DMS153 (cell line): Measurements from ENCODE around the gene KDM4B.

Source experiments
- DNase-seq: peaks from one replicate; lab custom pipeline; 2025; lab: John Stamatoyannopoulos, UW

Gene KDM4B

DNA sequence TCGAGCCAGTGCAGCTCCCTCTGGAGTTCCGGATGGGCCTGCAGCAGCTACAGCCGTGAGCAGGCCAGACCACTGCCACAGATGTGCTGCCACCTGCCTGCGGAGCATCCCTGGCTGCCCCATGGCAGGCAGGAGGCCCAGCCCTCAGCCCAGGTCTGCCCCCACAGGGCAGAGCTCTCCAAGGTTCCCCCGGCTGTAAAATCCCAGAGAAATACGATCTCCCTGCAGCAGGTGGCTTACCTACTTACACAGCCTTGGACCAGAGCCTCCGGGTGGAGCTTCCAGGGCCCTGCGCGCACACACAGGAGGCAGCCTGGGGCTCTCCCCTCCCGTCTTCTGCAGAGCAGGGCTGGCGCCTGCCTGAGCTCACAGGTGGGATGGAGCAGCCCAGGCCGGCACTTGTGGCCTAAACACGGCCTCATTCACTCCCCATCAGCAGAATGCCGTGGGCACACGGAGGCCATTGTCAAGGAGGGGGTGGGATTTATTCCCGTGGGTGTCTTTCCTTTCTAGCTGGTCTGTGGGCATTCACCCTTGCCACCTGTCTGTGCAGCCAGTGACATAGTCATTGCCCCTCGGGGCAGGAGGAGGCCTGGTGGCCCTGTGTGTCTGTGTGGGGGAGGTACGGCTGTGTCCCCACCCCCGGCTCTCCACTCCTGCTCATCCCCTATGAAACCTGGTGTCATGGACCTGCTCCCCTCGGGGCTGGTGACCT, 118.0 kb downstream of the KDM4B start:
- DNase-seq: peak; percentile 80

GRCh38 chr19:5089283-5089682, 120.4 kb downstream of the KDM4B start:
- DNase-seq: no peak

DNA sequence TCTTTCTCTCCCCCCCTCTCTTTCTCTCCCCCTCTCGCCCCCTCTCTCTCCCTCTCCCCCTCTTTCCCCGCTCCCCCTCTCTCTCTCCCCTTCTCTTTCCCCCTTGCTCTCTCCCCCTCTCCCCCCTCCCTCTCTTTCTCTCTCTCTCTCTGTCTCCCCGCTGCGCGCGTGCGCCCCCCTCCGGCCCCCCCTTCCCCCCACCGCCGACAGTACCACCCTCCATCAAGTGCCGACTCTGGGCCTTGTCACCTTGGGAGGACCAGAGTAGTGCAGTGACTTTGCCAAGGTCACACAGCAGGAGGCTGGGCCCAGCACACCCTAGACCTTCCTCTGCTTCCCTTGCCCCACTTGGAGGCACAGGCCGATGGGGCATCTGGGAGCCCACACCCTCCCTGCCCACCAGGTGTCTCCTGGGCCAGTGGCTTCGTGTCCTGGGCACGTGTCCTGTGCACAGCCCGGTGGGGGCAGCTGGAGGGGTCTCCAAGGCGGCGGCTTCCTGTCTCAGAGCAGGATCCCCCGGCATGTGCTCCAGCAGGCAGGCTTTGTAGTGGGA, 121.6 kb downstream of the KDM4B start:
- DNase-seq: no peak

DNA sequence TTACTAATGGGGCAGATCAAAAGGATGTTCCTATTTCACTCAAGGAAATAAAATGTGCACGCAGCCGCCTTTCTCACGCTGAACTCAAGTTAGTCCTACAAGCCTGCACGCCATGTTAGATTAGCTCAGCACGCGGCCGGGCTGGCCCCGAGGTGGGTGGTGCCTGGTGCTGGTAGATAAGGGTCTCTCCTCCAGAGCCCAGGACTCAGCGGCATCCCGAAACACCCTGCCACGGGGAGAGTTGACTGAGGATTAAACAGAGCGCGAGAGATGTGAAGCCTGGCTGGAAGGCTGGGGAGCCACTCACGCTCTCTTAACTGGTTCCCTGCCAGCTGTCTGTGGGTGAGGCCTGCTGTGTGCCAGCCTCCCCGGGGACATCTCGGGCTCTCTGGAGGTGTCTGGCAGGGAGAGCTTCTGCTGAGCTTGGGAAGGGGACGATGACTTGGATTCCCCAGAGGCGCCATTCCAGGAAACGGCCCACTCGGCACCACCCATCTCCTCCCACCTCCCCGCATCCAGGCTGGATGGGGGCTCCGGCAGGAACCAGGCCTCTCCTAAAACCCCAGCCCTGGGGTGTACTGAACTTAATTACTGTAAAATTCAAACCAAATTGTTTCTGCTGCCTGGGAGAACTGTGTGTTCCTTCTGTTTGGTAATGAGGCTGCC, 122.2 kb downstream of the KDM4B start:
- peak; percentile 30 for DNase-seq

GRCh38 chr19:5091684-5092480, 123.0 kb downstream of the KDM4B start:
- DNase-seq: no peak

DNA sequence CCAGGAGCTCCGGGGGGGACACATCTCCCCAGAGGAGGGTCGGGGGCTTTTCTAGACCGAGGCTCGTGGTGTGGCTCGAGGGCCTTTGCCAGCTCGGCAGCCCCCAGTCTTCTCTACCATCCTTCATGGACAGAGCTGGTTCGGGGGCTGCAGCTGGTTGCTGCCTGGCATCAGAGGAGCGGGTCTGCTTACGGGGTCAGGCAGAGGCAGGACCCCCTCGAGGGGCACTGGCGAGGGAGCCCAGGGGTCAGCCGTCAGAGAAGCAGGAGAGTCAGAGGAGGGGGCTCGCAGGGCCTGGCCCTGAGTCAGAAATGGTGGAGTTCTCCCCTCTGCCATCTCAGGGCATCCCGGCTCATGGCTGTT, 123.5 kb downstream of the KDM4B start:
- DNase-seq: no peak

DNA sequence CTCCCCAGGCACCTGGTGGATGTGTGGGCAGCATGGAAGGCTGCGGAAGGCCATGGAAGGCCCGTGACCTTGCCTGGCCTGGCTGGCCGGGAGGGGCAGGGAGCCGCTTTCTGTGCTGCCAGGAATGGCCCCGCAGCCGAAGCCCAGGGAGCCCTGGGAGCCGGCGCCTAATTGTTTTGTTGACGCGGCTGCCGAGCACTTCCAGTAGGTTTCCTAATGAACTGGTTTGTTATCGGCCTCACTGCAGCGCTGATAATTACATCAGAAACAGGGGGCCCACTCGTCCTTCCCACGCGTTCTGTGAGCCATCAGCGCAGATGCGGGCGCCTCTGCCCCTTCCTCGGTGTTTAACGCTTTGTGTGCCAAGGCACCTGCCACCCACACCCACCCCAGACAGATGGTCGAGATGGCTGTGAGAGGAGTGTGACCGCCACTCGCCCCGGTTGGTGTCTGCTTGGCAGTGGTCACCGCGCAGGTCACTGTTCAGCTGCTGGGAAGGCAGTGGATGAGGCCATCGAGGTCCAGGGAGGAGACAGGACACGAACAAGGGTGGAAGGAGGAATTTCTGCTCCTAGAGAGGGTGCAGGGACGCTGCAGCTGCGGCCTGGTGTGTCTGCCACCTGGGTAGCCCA, 124.5 kb downstream of the KDM4B start:
- DNase-seq: no peak

DNA sequence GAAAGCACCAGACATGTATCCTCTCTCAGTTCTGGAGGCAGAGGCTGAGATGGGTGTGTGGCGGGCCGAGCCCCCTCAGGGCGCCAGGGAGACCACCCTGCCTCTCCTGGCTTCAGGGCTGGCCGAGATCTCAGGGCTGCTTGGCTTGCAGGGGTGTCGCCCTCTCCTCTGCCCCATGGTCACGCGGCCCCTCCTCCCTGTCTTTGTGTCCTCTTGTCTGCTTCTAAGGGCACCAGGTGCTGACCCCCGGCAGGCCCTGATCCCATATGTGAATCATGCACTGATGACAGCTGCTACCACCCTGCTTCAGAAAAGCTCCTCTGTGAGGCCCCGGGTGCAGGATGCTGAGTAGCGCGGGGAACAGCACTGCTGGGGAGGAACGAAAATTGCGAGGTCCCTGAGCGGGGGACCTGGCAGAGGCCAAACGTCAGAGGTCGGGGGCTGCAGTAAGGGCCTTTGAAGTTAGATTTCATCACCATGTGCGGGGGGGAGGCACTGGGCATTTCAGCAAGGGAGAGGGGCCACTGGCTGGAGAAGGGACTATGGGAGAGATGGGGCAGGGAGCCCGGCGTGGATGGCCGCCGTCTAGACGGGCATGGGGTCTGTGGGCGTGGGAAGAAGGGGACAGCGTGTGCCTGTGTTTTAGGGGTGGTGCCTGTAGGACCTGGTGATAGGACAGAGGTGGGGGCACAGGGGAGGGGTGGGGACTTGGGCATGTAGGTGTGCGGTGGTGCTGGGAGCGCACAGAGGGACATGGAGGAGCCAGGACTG, 125.2 kb downstream of the KDM4B start:
- DNase-seq: no peak

- no peak for DNase-seq
Observed at GRCh38 chr19:5094768-5095567, 126.1 kb downstream of the KDM4B start.

- no peak for DNase-seq
Observed at GRCh38 chr19:5095568-5095850, 126.6 kb downstream of the KDM4B start.

GRCh38 chr19:5096536-5096935, 127.6 kb downstream of the KDM4B start:
- DNase-seq: no peak

GRCh38 chr19:5097331-5097930, 128.5 kb downstream of the KDM4B start:
- no peak for DNase-seq

DNA sequence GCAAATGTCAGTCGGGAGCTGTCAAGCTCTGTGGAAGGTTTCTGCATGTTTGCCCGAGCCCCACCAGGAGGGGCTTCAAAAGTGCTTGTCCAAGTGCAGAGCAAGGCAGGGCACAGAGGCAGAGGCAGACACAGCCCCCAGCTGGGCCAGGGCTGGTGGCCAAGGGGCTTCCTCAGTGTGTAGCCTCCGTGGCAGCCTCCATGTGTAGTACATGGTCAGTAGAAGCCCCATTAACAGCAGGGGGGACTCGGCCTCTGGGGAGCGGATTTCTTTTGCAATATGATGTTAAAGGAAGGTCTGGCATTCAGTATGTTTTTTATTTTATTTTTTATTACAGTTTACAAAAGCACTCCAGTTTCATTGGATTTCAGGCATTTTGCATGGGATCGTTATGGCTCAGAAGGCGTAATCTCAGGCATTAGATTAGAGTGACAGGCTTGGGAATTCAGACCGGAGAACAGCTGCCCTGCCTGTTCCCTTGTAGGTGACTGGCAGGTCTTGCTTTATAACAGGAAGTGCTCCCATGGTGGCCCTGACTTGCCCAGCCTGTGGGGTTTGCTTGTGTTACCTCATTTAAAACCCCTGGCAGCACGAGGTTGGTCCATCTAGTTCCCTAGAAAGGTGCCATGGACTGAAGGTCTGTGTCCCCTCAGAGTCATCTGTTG, 129.2 kb downstream of the KDM4B start:
- no peak for DNase-seq

- DNase-seq: no peak
Observed at GRCh38 chr19:5098646-5099045, 129.7 kb downstream of the KDM4B start.

DNA sequence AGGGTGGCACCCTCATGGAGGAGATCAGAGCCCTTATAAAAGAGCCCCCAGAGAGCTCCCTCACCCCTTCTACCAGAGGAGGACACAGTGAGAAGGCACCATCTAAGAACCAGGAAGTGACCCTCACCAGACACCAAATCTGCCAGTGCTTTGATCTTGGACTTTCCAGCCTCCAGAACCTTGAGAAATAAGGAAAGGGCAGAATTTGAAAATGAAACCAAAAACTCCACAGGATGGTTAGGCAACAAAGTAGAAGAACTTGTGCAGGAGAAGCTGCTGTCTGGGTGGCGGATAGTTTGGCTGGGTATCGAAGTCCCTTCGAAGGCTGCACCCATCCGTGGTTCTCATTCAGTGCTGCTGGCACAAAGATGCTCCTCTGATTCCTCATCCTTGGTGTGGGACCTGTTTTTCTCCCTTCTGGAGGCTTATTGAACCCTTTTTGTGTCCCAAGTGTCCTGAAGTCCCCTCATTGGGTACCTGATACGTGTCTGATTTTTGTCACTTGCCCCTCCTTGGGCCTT, 130.8 kb downstream of the KDM4B start:
- DNase-seq: no peak

DNA sequence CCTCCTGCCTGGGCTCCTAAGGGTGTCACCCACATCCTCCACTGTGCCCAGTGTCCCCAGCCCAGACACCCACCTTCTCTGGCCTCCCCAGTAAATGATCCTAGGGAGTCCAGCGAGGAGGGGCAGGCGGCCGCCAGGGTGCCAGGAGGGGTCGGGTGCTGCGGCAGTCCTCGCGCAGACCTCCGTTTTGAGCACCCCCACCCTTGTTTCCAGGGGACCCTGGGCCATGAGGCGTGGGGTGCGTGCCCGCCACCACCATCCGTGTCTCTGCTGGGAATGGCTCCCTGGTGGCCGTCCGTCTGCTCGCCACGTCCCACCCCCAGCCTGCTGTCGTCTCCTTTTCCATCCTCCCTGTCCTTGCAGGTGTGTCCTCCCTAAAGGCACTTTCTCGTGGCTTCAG, 133.0 kb downstream of the KDM4B start:
- DNase-seq: no peak

GRCh38 chr19:5102520-5102919, 133.6 kb downstream of the KDM4B start:
- no peak for DNase-seq

GRCh38 chr19:5103061-5103701, 134.3 kb downstream of the KDM4B start:
- no peak for DNase-seq

DNA sequence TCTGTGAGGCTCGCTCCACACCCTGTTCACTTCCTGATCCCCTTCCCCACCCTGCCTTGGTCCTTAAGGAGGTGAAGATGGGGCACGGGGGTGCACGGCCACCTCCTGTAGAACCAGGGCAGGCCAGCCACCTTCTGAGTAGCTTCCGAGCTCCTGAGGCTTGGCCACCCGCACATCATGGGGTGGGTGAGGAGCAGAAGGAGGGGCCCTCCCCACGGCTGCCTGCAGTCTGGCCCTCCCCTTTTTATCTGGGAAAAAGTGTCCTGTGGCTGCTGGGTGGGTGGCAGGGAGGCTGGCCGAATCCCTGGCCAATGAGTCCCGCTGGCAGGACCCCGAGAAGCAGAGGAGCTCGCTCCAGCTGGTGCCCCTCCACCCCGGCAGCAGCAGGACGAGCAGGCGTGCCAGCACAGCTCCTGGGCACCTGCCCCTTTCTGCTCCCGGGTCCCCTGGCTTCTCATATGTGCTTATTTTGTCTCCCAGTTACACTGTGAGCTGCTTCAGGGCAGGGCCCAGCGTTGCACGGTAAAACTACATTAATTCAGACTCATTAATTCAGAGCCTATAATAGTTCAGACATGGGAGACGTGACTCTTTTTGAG, 135.0 kb downstream of the KDM4B start:
- no peak for DNase-seq
